Neural progenitor cell (in vitro differentiated cells): ENCODE measurements around the gene DNAH3. TPM values are rescaled to one million over a fixed set of nuclear protein-coding genes. Genes with fewer than 3 reads are reported as not detected.

Source experiments
- DNase-seq: peaks from one replicate; pipeline ENCODE4 v3.0.0-alpha.2; 2016; ENCODE audit warnings: low spot score
- H2AFZ ChIP-seq: fragments of 200-600 bp; sonication (generic); replicated peaks from 2 replicates; pipeline ENCODE4 v1.6.1; 2016; ENCODE audit warnings: antibody characterized with exemption
- H3F3A ChIP-seq: fragments of 200-600 bp; sonication (generic); 2 replicates; pipeline ENCODE4 v1.6.1; 2016; ENCODE audit warnings: antibody characterized with exemption, low read depth
- H3K27ac ChIP-seq: fragments of 200-600 bp; sonication (generic); 2 replicates; pipeline ENCODE4 v1.5.1; 2016; ENCODE audit warnings: mild to moderate bottlenecking
- H3K27me3 ChIP-seq: fragments of 200-600 bp; sonication (generic); 2 replicates; pipeline ENCODE4 v1.6.1; 2016; ENCODE audit warnings: mild to moderate bottlenecking, moderate library complexity
- H3K36me3 ChIP-seq: fragments of 200-600 bp; sonication (generic); 2 replicates; pipeline ENCODE4 v1.5.1; 2016
- H3K4me1 ChIP-seq: fragments of 200-600 bp; sonication (generic); 2 replicates; pipeline ENCODE4 v1.6.1; 2016; ENCODE audit warnings: mixed run types
- H3K4me2 ChIP-seq: fragments of 200-600 bp; sonication (generic); 2 replicates; pipeline ENCODE4 v1.6.1; 2016
- H3K4me3 ChIP-seq: fragments of 200-600 bp; sonication (generic); 2 replicates; pipeline ENCODE4 v1.5.1; 2016
- H3K79me2 ChIP-seq: fragments of 200-600 bp; sonication (generic); 2 replicates; pipeline ENCODE4 v1.6.1; 2016; ENCODE audit warnings: low read depth
- H3K9ac ChIP-seq: fragments of 200-600 bp; sonication (generic); 2 replicates; pipeline ENCODE4 v1.6.1; 2016
- H3K9me3 ChIP-seq: fragments of 200-600 bp; sonication (generic); 2 replicates; pipeline ENCODE4 v1.5.1; 2016; ENCODE audit warnings: low read depth
- H4K20me1 ChIP-seq: fragments of 200-600 bp; sonication (generic); 2 replicates; pipeline ENCODE4 v1.6.1; 2016; ENCODE audit warnings: low read depth
- H3K27ac Mint-ChIP-seq: 3 replicates; pipeline ENCODE4 v1.8.0; 2021; ENCODE audit warnings: mixed read lengths
- H3K27me3 Mint-ChIP-seq: 2 replicates; pipeline ENCODE4 v1.8.0; 2022; ENCODE audit warnings: low read depth, mild to moderate bottlenecking, inconsistent platforms, moderate library complexity, mixed read lengths; ENCODE audit not compliant: insufficient read depth
- H3K36me3 Mint-ChIP-seq: 3 replicates; pipeline ENCODE4 v1.8.0; 2021; ENCODE audit warnings: mixed read lengths
- H3K4me1 Mint-ChIP-seq: 3 replicates; pipeline ENCODE4 v1.8.0; 2021; ENCODE audit warnings: mixed read lengths
- H3K4me3 Mint-ChIP-seq: 3 replicates; pipeline ENCODE4 v1.8.0; 2021; ENCODE audit warnings: mild to moderate bottlenecking, moderate library complexity, mixed read lengths
- H3K9me3 Mint-ChIP-seq: 3 replicates; pipeline ENCODE4 v1.8.0; 2020; ENCODE audit warnings: mixed read lengths
- EZH2 ChIP-seq: fragments of 200-600 bp; sonication (generic); IDR thresholded peaks from 2 replicates; pipeline ENCODE4 v1.6.1; 2017; ENCODE audit warnings: antibody characterized with exemption, mild to moderate bottlenecking, moderate library complexity
- EZH2phosphoT487 ChIP-seq: fragments of 200-600 bp; sonication (generic); IDR thresholded peaks from 2 replicates; pipeline ENCODE4 v1.6.1; 2017; ENCODE audit warnings: antibody characterized with exemption
- total RNA-seq: library from RNA; depleted of rRNA; stranded (reverse); fragments of >200 nt; gene quantifications from 2 replicates; pipeline ENCODE4 v1.2.3, GENCODE V29; 2015; ENCODE audit warnings: low replicate concordance
- TF ChIP-seq, protein P1 (sequence below): fragments of 200-600 bp; sonication (generic); IDR thresholded peaks from 2 replicates; pipeline ENCODE4 v1.5.1; 2017; ENCODE audit warnings: antibody characterized with exemption, mild to moderate bottlenecking

The DNAH3 gene
- total RNA-seq, 1 donor from 2014 or later = 0.92 TPM

GRCh38 chr16:21088646-21089538 is 61.8 kb downstream of the DNAH3 start:
- Mint-ChIP-seq H3K4me3 (no peak overlapping the region), H3K9me3 (no peaks in the 10 kb centered on the region), H3K4me1 (no peaks in the 10 kb centered on the region), H3K36me3 (no peaks in the 10 kb centered on the region), H3K27me3 (peaks cover 2% of the 10 kb centered on the region), H3K27ac (no peak overlapping the region)
- H3K9me3 ChIP-seq = no peaks in the 10 kb centered on the region
- no peaks in the 10 kb centered on the region for H3K27me3 ChIP-seq
- no peak overlapping the region for H2AFZ ChIP-seq
- H3K79me2 ChIP-seq = no peaks in the 10 kb centered on the region
- DNase-seq = no peak
- H3K36me3 ChIP-seq = no peaks in the 10 kb centered on the region
- H3F3A ChIP-seq = no peaks in the 10 kb centered on the region
- H3K4me1 ChIP-seq = no peaks in the 10 kb centered on the region
- no peaks in the 10 kb centered on the region for H4K20me1 ChIP-seq
- TF ChIP-seq, protein P1, sequence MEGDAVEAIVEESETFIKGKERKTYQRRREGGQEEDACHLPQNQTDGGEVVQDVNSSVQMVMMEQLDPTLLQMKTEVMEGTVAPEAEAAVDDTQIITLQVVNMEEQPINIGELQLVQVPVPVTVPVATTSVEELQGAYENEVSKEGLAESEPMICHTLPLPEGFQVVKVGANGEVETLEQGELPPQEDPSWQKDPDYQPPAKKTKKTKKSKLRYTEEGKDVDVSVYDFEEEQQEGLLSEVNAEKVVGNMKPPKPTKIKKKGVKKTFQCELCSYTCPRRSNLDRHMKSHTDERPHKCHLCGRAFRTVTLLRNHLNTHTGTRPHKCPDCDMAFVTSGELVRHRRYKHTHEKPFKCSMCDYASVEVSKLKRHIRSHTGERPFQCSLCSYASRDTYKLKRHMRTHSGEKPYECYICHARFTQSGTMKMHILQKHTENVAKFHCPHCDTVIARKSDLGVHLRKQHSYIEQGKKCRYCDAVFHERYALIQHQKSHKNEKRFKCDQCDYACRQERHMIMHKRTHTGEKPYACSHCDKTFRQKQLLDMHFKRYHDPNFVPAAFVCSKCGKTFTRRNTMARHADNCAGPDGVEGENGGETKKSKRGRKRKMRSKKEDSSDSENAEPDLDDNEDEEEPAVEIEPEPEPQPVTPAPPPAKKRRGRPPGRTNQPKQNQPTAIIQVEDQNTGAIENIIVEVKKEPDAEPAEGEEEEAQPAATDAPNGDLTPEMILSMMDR = no peak
- no peak for TF ChIP-seq EZH2phosphoT487
- no peak for TF ChIP-seq EZH2
- H3K27ac ChIP-seq = no peak overlapping the region
- H3K4me3 ChIP-seq = no peak overlapping the region
- H3K9ac ChIP-seq = no peak overlapping the region
- H3K4me2 ChIP-seq = no peak overlapping the region

DNA sequence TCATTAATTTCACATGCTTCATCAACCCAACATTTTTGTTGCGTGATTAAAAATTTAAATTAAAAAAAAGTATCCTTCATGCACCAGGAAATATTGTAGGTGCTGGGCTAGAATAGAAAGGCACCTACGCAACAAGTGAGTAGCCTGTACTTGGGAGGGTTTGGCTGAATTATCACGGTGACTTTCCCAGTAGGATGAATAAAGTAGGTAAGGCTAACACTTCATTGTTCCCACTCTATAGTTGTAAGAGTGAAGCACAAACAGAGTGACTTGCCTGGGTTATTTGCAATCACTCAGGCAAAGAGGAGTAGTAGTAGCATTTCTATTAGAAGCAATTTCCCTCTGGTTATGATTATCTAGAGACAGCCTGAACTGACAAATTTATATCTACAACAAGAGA is 62.5 kb downstream of the DNAH3 start:
- Histone ChIP-seq H3K36me3 (no peaks in the 10 kb centered on the region), H3K4me1 (no peaks in the 10 kb centered on the region), H3K9me3 (no peaks in the 10 kb centered on the region), H3K4me2 (no peak overlapping the region), H3K79me2 (no peaks in the 10 kb centered on the region), H3K27ac (no peak overlapping the region), H2AFZ (no peak overlapping the region), H4K20me1 (no peaks in the 10 kb centered on the region), H3K27me3 (no peaks in the 10 kb centered on the region), H3K4me3 (no peak overlapping the region), H3F3A (no peaks in the 10 kb centered on the region), H3K9ac (no peak overlapping the region)
- no peak for DNase-seq
- peaks cover 2% of the 10 kb centered on the region for H3K27me3 Mint-ChIP-seq
- H3K4me3 Mint-ChIP-seq = no peak overlapping the region
- no peak overlapping the region for H3K27ac Mint-ChIP-seq
- no peaks in the 10 kb centered on the region for H3K4me1 Mint-ChIP-seq
- H3K36me3 Mint-ChIP-seq = no peaks in the 10 kb centered on the region
- TF ChIP-seq, protein P1 = no peak
- TF ChIP-seq EZH2phosphoT487 = no peak
- TF ChIP-seq EZH2 = no peak
- no peaks in the 10 kb centered on the region for H3K9me3 Mint-ChIP-seq

DNA sequence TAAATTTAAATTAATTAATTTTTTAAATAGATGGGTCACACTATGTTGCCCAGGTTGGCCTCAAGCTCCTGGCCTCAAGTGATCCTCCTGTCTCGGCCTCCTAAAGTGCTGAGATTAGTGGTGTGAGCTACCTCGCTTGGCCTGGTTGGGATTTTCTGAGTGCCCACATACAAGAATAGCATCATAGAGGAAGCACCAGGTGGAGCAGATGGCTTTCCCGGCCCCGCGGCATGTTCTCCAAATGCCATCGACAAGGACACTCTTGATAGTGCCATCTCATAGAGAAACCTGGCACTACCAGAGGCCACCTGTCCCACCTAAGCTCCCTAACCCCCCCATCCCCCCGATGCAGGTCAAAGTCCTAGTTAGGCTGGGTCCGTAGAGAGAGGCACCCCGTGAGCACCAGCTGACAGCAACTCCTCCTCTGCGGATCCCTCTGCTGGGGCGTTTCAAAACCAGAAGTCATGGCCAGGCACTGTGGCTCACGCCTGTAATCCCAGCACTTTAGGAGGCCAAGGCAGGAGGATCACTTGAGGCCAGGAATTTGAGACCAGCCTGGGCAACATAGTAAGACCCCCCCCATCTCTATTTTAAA is 65.9 kb downstream of the DNAH3 start:
- H3K27me3 Mint-ChIP-seq = peaks cover 3% of the 10 kb centered on the region
- Histone ChIP-seq H3K36me3 (no peaks in the 10 kb centered on the region), H3K27me3 (no peaks in the 10 kb centered on the region), H3K9me3 (no peaks in the 10 kb centered on the region), H3K9ac (no peak overlapping the region), H3K27ac (no peak overlapping the region), H3K4me1 (no peaks in the 10 kb centered on the region), H4K20me1 (no peaks in the 10 kb centered on the region), H2AFZ (no peak overlapping the region), H3K4me3 (no peak overlapping the region), H3K4me2 (no peak overlapping the region), H3K79me2 (no peaks in the 10 kb centered on the region), H3F3A (no peaks in the 10 kb centered on the region)
- DNase-seq = no peak
- H3K4me3 Mint-ChIP-seq = no peak overlapping the region
- H3K4me1 Mint-ChIP-seq = no peaks in the 10 kb centered on the region
- no peak overlapping the region for H3K27ac Mint-ChIP-seq
- no peaks in the 10 kb centered on the region for H3K36me3 Mint-ChIP-seq
- no peaks in the 10 kb centered on the region for H3K9me3 Mint-ChIP-seq
- TF ChIP-seq, protein P1 = no peak
- no peak for TF ChIP-seq EZH2phosphoT487
- no peak for TF ChIP-seq EZH2
